Fibroblast of lung (primary cell): ENCODE measurements around the gene SH3D19. TPM values are rescaled to one million over a fixed set of nuclear protein-coding genes. Genes with fewer than 3 reads are reported as not detected.

Experiments
- DNase-seq, 2 donors: peaks; one replicate each; pipeline versions ENCODE4 v3.0.0 to v3.0.0-alpha.2; 2010; ENCODE audit warnings: low read depth in 2 of 2
- H2AFZ ChIP-seq: 2 replicates; pipeline ENCODE4 v1.5.1; 2012; ENCODE audit warnings: low read length, control low read depth, inconsistent platforms
- H3K27ac ChIP-seq: 2 replicates; pipeline ENCODE4 v1.5.1; 2011; ENCODE audit warnings: low read length, control low read depth; ENCODE audit not compliant: insufficient read depth
- H3K27me3 ChIP-seq: 2 replicates; pipeline ENCODE4 v1.5.1; 2011; ENCODE audit warnings: mild to moderate bottlenecking, low read length; ENCODE audit not compliant: control insufficient read depth, insufficient read depth
- H3K36me3 ChIP-seq: 2 replicates; pipeline ENCODE4 v1.5.1; 2011; ENCODE audit warnings: low read length; ENCODE audit not compliant: control insufficient read depth, insufficient read depth
- H3K4me1 ChIP-seq: 2 replicates; pipeline ENCODE4 v1.5.1; 2011; ENCODE audit warnings: low read length; ENCODE audit not compliant: control insufficient read depth, insufficient read depth; ENCODE audit errors: extremely low read depth
- H3K4me2 ChIP-seq: 2 replicates; pipeline ENCODE4 v1.5.1; 2011; ENCODE audit warnings: low read length, control low read depth; ENCODE audit not compliant: insufficient read depth; ENCODE audit errors: extremely low read depth
- H3K4me3 ChIP-seq, 4 experiments: fragments of 200-600 bp in 1 of 4; sonication (generic) in 1 of 4; replicated peaks in 1 of 4; 2 replicates each; pipeline ENCODE4 v1.5.1; 2011 to 2016; ENCODE audit warnings: low read length in 4 of 4, low read depth in 3 of 4, mild to moderate bottlenecking in 3 of 4, control low read depth in 2 of 4, inconsistent platforms in 1 of 4, mixed read lengths in 1 of 4; ENCODE audit not compliant: insufficient read depth in 1 of 4; ENCODE audit errors: control extremely low read depth in 1 of 4
- H3K79me2 ChIP-seq: 2 replicates; pipeline ENCODE4 v1.5.1; 2012; ENCODE audit warnings: mild to moderate bottlenecking, low read length, inconsistent platforms; ENCODE audit not compliant: control insufficient read depth, insufficient read depth
- H3K9ac ChIP-seq: 2 replicates; pipeline ENCODE4 v1.5.1; 2011; ENCODE audit warnings: mild to moderate bottlenecking, low read length, control low read depth; ENCODE audit not compliant: insufficient read depth
- H3K9me3 ChIP-seq: 2 replicates; pipeline ENCODE4 v1.5.1; 2012; ENCODE audit warnings: low read depth, low read length; ENCODE audit not compliant: control insufficient read depth, insufficient read depth
- H4K20me1 ChIP-seq: 2 replicates; pipeline ENCODE4 v1.5.1; 2011; ENCODE audit warnings: low read length; ENCODE audit not compliant: control insufficient read depth, insufficient read depth; ENCODE audit errors: extremely low read depth
- EZH2 ChIP-seq: IDR thresholded peaks from 2 replicates; pipeline ENCODE4 v1.5.1; 2012; ENCODE audit warnings: low read length, control low read depth, mild to moderate bottlenecking; ENCODE audit errors: missing control alignments
- polyA plus RNA-seq, 2 donors: library from polyadenylated mRNA; depleted of rRNA in 1 of 2; stranded (reverse) in 1 of 2; unstranded in 1 of 2; fragments of >200 nt; gene quantifications; 2 replicates each; pipeline ENCODE4 v1.2.1, GENCODE V29; 2011 to 2012; ENCODE audit warnings: missing spikeins in 1 of 2
- total RNA-seq: library from RNA; depleted of rRNA; stranded (reverse); fragments of >200 nt; gene quantifications from 2 replicates; pipeline ENCODE4 v1.2.1, GENCODE V29; 2014
- TF ChIP-seq, protein P1 (sequence below), 2 donors: IDR thresholded peaks in 1 of 2; conservative IDR thresholded peaks in 1 of 2; 1 replicate in 1 of 2; 2 replicates in 1 of 2; pipeline ENCODE4 v1.5.1; 2011 to 2012; ENCODE audit warnings: low read length in 2 of 2, control low read depth in 1 of 2, inconsistent platforms in 1 of 2, low read depth in 1 of 2, mild to moderate bottlenecking in 1 of 2

Gene SH3D19
- total and polyA plus RNA-seq, 2 donors (not counting 1 experiment from before 2014, with no cell fraction given): 31.4 to 41.3 TPM

DNA sequence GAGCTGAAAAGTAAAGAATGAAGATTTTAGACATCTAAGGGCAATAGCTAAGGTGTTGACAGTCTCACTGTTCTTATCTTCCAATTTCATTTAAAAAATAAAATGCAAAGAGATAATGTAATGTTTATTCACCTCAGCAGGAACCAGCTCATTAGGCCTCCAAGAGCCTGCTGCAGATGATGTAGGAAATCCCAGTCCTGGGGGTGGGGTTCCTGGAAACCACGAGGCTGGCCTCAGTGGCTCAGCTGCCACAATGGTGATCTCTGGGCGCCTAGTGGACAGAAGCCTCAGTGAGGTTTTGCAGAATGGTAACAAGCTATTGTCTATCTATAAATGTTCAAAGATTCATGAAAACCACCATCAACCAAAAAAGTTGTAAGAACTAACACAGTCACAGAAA, 148.7 kb downstream of the SH3D19 start:
- Histone ChIP-seq H3K27ac (no peak overlapping the region), H3K9ac (no peak overlapping the region), H3K4me3 (no peak overlapping the region), H3K36me3 (peaks cover 5% of the 10 kb centered on the region), H3K4me2 (no peak overlapping the region), H2AFZ (no peak overlapping the region), H4K20me1 (no peaks in the 10 kb centered on the region), H3K27me3 (no peaks in the 10 kb centered on the region), H3K9me3 (no peaks in the 10 kb centered on the region), H3K79me2 (no peaks in the 10 kb centered on the region), H3K4me1 (no peaks in the 10 kb centered on the region)
- TF ChIP-seq, protein P1, sequence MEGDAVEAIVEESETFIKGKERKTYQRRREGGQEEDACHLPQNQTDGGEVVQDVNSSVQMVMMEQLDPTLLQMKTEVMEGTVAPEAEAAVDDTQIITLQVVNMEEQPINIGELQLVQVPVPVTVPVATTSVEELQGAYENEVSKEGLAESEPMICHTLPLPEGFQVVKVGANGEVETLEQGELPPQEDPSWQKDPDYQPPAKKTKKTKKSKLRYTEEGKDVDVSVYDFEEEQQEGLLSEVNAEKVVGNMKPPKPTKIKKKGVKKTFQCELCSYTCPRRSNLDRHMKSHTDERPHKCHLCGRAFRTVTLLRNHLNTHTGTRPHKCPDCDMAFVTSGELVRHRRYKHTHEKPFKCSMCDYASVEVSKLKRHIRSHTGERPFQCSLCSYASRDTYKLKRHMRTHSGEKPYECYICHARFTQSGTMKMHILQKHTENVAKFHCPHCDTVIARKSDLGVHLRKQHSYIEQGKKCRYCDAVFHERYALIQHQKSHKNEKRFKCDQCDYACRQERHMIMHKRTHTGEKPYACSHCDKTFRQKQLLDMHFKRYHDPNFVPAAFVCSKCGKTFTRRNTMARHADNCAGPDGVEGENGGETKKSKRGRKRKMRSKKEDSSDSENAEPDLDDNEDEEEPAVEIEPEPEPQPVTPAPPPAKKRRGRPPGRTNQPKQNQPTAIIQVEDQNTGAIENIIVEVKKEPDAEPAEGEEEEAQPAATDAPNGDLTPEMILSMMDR (conservative IDR thresholded peaks at IDR 0.05 in 1 of 2, IDR thresholded peaks at IDR 0.05 in 1 of 2; ENCODE audit: low read depth in 1 of 2, low read length in 2 of 2): no peak
- no peak for TF ChIP-seq EZH2
- no peak for DNase-seq

DNA sequence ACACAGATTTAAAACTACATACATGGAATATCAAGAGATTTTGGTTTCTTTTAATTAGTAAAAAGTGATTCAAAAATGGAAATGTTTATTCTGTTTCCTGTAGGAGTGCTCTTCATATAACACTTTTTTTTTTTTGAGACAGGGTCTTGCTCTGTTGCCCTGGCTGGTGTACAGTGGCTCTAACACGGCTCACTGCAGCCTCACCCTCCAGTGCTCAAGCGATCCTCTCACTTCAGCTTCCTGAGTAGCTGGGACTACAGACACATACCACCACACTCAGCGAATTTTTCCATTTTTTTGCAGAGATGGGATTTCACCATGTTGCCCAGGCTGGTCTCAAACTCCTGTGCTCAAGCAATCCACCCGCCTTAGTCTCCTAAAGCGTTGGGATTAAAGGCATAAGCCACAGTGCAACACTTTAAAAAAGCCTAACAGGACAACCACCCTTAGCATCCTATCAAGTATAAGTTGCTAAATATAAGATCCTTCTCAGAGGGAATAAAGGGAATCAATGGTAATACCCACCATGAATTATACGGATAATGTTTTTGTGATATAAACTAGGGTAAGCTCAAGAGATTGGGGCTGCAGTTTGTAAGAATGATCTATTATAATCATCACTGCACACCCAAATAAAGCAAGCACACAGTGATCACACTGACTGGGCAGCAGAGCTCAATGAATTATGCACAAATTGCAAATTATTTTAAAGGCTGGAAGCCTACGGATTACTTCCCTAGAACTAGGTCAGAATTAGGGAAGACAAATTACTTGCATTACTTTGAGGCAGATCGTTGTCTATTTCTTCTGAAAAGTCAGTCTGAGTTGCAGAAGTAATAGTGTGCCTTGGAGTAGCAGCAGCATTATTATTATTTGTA, 149.4 kb downstream of the SH3D19 start:
- H3K27ac ChIP-seq: no peak overlapping the region

DNA sequence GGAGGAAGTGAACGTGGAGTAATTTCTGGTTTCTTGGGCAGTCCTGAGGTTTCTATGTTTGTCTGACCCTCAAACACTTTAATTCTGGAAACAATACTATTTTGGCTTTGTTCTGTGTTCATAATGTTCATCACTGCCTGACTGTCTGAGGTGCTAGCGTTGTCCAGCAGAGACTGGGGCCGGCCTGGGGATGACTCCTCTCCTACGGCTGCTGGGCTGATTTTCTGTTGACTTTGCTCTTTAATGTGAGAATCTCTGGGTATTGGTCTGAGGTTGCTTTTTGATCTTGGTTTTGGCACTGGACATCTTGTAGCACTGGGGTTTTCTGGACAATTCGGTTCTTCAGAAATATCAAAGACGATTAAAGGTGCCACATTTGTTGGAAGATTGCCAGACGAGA, 150.2 kb downstream of the SH3D19 start:
- Histone ChIP-seq H3K27ac (no peak overlapping the region), H3K9me3 (no peaks in the 10 kb centered on the region), H3K27me3 (no peaks in the 10 kb centered on the region), H4K20me1 (no peaks in the 10 kb centered on the region), H3K79me2 (no peaks in the 10 kb centered on the region), H3K9ac (no peak overlapping the region), H3K36me3 (peaks cover 5% of the 10 kb centered on the region), H3K4me1 (no peaks in the 10 kb centered on the region), H3K4me2 (no peak overlapping the region), H2AFZ (no peak overlapping the region), H3K4me3 (no peak overlapping the region)
- TF ChIP-seq, protein P1 (conservative IDR thresholded peaks at IDR 0.05 in 1 of 2, IDR thresholded peaks at IDR 0.05 in 1 of 2; ENCODE audit: low read depth in 1 of 2, low read length in 2 of 2): no peak
- no peak for TF ChIP-seq EZH2
- no peak for DNase-seq

More for the DNA sequence above, 149.4 kb downstream of the SH3D19 start:
- Histone ChIP-seq H4K20me1 (no peaks in the 10 kb centered on the region), H3K27me3 (no peaks in the 10 kb centered on the region), H3K4me2 (no peak overlapping the region), H3K9me3 (no peaks in the 10 kb centered on the region), H3K9ac (no peak overlapping the region), H3K36me3 (peaks cover 5% of the 10 kb centered on the region), H3K4me1 (no peaks in the 10 kb centered on the region), H2AFZ (no peak overlapping the region), H3K4me3 (no peak overlapping the region), H3K79me2 (no peaks in the 10 kb centered on the region)
- no peak for DNase-seq
- no peak for TF ChIP-seq EZH2
- TF ChIP-seq, protein P1 (conservative IDR thresholded peaks at IDR 0.05 in 1 of 2, IDR thresholded peaks at IDR 0.05 in 1 of 2; ENCODE audit: low read depth in 1 of 2, low read length in 2 of 2): no peak
